Gastrocnemius medialis (tissue), 4 donors: ENCODE data around the gene SCARB1.

Source experiments
- POLR2A ChIP-seq, 2 donors: fragments of 450-650 bp; IDR thresholded peaks; one replicate each; pipeline ENCODE4 v1.6.1; 2017; ENCODE audit warnings: antibody characterized with exemption in 2 of 2, mild to moderate bottlenecking in 2 of 2, moderate library complexity in 2 of 2
- TF ChIP-seq, protein P1 (sequence below), 5 experiments: fragments of 450-650 bp in 3 of 5; fragments of 200-600 bp in 2 of 5; sonication (generic) in 2 of 5; IDR thresholded peaks in 4 of 5; conservative IDR thresholded peaks in 1 of 5; 1 replicate in 4 of 5; 2 replicates in 1 of 5; pipeline ENCODE4 v1.5.1; 2016 to 2019; ENCODE audit warnings: antibody characterized with exemption in 5 of 5, mild to moderate bottlenecking in 3 of 5, moderate library complexity in 3 of 5

DNA sequence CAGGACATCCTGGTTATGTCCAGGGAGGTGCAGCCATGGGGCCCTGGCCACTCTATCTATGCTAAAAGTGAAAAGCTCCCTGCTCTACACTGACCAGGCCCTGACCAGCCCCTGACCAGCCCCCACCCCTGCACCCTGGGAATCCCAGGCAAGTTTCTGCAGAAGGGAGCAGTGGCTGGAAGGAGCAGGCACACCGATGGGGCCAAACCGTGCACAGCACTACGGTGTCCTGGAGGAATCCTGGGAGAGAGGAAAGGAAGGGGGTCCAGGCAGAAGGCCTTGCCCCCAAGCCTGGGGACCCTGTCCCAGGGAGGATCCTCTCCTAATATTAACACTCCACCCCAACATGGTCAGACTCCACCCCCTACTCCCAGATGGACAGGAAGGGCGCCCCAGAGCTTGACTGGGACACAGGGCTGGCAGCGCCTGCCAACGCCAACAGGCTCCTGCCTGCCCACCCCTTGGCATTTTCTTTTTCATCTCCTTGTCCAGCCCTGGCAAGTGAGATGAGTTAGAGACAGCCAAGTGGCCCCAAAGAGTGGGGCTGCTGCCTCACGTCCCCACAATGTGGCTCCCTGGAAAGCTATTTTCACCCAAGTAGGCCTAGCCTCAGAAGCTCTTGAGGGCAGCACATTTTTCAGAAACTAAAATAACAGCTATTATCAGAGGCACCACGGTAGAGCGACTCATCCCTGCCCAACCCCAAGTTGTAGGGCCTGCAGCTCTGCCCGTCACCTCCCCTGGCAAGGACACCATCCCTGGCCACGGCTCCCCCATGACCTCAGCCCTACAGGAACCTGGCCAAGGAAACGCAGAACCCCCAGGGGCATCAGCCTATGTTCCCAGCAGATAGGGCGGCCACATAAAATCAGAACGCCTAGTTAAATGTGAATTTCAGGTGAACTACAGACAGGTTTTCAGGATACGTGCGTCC is 82.6 kb downstream of the SCARB1 start:
- TF ChIP-seq, protein P1, sequence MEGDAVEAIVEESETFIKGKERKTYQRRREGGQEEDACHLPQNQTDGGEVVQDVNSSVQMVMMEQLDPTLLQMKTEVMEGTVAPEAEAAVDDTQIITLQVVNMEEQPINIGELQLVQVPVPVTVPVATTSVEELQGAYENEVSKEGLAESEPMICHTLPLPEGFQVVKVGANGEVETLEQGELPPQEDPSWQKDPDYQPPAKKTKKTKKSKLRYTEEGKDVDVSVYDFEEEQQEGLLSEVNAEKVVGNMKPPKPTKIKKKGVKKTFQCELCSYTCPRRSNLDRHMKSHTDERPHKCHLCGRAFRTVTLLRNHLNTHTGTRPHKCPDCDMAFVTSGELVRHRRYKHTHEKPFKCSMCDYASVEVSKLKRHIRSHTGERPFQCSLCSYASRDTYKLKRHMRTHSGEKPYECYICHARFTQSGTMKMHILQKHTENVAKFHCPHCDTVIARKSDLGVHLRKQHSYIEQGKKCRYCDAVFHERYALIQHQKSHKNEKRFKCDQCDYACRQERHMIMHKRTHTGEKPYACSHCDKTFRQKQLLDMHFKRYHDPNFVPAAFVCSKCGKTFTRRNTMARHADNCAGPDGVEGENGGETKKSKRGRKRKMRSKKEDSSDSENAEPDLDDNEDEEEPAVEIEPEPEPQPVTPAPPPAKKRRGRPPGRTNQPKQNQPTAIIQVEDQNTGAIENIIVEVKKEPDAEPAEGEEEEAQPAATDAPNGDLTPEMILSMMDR (IDR thresholded peaks at IDR 0.05 in 4 of 5, conservative IDR thresholded peaks at IDR 0.05 in 1 of 5), result no peak
- no peak for TF ChIP-seq POLR2A (IDR thresholded peaks at IDR 0.05)
